Coronary artery (tissue), 2 donors: ENCODE measurements around the gene LRRN2.

Source experiments
- DNase-seq: peaks from one replicate; pipeline ENCODE4 v3.0.0-alpha.2; 2017; ENCODE audit warnings: low spot score
- H3K27ac ChIP-seq, 2 donors: fragments of 200-600 bp; sonication (generic); one replicate each; pipeline ENCODE4 v1.5.1; 2016 to 2019
- H3K4me3 ChIP-seq: fragments of 200-600 bp; sonication (generic); 2 replicates; pipeline ENCODE4 v1.5.1; 2016; ENCODE audit warnings: mild to moderate bottlenecking, moderate library complexity
- TF ChIP-seq, protein P1 (sequence below): fragments of 200-600 bp; sonication (generic); IDR thresholded peaks from one replicate; pipeline ENCODE4 v1.5.1; 2019; ENCODE audit warnings: antibody characterized with exemption

The LRRN2 gene

DNA sequence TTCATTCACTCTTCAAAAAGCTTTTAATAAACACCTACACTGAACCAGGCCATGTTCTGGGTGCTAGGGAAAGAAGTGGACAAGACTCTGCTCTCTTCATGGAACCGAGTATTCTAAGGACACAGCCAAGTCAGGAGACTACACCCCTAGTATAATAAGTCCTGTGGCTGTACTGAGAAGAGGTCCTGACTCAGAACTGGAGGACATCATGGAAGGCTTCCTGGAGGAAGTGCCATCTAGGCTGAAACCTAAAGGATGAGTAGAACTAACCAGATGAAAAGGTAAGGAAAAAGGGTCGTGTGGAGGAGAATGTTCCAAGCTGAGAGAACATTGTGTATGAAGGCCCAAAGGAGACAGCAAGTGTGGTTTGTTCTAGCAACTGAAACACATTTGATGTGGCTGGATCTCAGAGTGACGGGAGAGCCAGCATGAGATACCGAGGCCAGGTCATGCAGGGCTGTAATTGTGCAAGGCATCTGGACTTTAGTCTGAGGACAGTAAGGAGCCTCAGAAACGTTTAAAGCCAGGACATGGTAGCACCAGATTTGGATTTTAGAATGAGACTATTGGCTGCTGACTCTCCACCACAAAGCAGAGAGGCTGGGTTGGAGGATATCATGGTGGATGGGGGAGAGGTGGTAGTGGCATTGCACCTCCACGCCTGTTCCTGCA, 82.5 kb downstream of the LRRN2 start:
- Histone ChIP-seq H3K27ac (no peak overlapping the region), H3K4me3 (no peak overlapping the region)
- TF ChIP-seq, protein P1, sequence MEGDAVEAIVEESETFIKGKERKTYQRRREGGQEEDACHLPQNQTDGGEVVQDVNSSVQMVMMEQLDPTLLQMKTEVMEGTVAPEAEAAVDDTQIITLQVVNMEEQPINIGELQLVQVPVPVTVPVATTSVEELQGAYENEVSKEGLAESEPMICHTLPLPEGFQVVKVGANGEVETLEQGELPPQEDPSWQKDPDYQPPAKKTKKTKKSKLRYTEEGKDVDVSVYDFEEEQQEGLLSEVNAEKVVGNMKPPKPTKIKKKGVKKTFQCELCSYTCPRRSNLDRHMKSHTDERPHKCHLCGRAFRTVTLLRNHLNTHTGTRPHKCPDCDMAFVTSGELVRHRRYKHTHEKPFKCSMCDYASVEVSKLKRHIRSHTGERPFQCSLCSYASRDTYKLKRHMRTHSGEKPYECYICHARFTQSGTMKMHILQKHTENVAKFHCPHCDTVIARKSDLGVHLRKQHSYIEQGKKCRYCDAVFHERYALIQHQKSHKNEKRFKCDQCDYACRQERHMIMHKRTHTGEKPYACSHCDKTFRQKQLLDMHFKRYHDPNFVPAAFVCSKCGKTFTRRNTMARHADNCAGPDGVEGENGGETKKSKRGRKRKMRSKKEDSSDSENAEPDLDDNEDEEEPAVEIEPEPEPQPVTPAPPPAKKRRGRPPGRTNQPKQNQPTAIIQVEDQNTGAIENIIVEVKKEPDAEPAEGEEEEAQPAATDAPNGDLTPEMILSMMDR, result no peak
- no peak for DNase-seq

DNA sequence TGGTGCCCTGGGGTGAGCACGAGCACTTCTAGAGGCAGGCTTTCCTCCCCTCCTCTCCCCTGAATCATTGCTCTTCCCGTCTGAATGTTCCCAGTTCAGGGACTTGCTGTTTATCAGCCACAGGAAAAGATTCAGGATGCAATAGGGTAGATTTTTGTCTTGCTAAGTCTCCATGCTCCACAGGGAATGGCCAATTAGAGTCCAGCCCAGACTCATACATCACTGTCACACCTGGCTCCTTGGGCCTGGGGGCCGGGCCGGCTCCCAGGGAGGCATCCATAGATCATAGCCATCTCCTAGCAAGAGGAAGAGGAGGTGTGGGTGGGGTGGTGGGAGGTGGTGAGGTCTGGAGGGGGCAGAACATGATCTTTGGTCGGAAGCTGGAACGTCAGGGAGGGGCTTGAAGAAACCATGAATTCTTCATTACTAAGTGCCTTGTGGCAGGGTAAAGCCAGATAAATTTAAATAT, 83.4 kb downstream of the LRRN2 start:
- Histone ChIP-seq H3K4me3 (no peak overlapping the region), H3K27ac (no peak overlapping the region)
- TF ChIP-seq, protein P1, result no peak
- no peak for DNase-seq

DNA sequence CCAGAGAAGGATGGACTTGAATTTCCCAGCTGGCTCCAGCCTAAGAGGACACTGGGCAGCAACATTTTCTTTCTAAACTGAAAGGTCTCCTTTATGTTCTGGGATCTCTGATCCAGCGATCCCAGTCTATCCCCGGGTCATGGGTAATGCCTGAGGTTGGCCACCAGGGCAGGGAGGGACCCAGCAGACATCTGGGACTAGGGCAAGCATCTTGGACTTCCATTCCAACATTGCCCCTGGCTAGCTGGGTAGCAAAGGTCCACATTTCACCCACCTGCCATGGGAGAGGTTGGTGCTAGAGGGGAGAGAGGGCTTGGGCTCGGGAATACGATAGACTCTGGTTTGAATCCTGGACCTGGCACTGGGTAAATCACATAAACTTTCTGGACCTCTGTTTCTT, 84.6 kb downstream of the LRRN2 start:
- DNase-seq, result no peak
- no peak overlapping the region for H3K27ac ChIP-seq
- no peak overlapping the region for H3K4me3 ChIP-seq
- TF ChIP-seq, protein P1, result no peak

DNA sequence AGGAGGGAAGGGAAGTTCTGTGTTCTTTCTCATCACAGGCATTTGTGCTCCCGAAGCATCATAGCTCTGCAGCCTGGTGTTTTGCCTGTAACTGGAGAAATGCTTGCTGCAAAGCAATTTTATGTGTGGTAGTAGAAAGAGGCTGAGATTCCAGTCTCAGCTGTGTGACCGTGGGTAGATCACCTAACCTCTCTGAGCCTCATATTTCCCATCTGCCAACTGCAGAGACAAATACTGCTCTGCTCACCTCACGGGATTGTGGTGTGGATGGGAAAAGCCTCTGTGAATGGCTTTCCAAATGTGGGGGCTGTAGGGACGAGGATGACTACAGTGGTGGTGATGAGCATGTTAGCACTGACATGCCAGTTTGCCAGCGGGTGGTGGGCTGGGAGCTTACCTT, 85.3 kb downstream of the LRRN2 start:
- TF ChIP-seq, protein P1, result no peak
- no peak overlapping the region for H3K4me3 ChIP-seq
- no peak overlapping the region for H3K27ac ChIP-seq
- no peak for DNase-seq

DNA sequence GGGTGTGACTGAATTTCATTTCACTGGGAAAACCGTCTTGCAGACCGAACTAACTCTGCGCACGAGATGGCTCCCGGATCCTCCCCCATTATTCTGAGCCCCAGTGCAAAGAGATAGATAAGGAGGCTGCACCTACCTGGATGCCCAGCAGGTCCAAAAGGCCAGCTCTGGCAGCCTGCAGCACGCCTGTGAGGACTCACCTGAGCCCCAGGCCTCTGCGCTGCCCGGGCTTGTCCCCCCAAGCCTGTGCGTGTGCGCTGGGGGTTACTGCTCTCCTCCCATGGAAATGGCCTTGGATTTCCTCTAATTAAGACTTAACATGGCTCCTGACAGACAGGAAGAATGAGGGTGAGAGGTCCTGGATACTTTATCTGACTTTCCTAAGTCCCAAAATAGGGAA, 85.9 kb downstream of the LRRN2 start:
- H3K4me3 ChIP-seq, result no peak overlapping the region
- DNase-seq, result no peak
- TF ChIP-seq, protein P1, result no peak
- no peak overlapping the region for H3K27ac ChIP-seq

DNA sequence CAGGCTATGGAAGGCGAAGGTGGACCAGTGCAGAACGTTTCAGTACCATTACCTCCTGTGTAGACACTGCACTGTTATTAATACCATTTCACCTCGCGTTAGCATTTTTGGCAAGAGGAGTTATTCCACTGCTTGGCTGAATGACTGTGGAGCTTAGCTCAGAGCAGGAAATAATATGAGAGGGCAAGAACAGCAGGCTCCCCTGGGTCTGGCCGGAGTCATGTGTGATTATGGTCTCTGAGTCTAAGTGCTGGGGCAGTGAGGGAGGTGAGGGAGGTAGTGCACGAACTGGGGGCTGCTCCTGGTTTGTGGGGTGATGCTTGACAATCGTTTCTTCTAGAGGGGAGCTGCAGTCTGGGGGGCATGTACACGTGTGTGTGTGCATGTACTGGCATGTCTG, 86.4 kb downstream of the LRRN2 start:
- H3K4me3 ChIP-seq, result no peak overlapping the region
- H3K27ac ChIP-seq, result no peak overlapping the region
- TF ChIP-seq, protein P1, result no peak
- no peak for DNase-seq

DNA sequence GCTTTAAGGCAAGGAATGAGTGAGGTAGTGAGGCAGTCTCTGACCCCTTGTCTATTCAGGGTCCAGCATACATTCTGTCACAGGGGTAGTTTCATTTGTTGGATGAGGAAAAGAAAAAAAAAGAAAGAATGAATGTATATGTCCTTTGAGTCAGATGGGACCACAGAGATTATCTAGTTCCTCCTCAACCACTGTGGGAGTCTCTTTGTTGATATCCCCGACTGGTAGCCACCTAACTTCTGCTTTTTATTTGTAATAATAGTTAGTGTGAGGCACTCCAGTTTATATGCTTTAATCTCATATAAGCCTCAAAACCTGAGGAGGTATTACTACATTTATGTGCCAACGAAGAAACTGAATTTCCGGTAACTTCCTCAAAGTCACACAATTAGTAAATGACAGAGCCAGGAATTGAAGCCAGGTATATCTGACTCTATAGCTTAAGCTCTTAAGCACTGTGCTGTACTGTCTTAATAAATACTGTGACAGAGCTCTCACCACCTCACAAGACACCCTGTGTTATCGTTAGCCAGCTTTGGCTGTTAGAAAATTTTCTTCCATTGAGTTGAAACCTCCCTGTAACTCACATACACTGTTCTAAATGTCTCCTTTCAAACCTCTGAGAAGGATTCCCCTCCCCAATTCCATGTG, 87.1 kb downstream of the LRRN2 start:
- TF ChIP-seq, protein P1, result no peak
- H3K4me3 ChIP-seq, result no peak overlapping the region
- H3K27ac ChIP-seq, result no peak overlapping the region
- DNase-seq, result no peak
